ENCODE measurements around the gene ERAL1.

DNA sequence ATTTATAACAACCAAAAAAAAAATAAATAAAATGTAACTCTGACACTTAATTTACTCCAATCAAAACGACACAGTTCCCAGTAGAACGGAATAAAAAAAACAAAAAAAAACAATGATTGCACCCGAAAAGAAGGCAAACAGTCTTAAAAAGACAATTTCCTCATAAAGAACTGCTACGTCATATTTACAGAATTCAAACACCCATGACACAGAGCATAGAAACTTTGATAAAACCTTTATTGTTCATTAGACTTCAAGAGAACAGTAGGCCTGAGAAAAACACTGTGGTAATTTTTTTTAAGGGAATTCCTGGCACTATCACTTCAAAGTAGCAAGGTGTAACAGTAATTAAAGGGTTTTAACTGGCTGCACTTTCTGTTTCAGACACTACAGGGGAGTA is 38.3 kb upstream of the ERAL1 start:
- TF ChIP-seq POLR2A (IDR thresholded peaks at IDR 0.05): no peak
- TF ChIP-seq CTCF (IDR thresholded peaks at IDR 0.05 in 8 of 11, conservative IDR thresholded peaks at IDR 0.05 in 3 of 11): no peak
